K562 (cell line): ENCODE measurements around the gene VPS13D. TPM values are rescaled to one million over a fixed set of nuclear protein-coding genes. Genes with fewer than 3 reads are reported as not detected.

Source experiments
- CCAR2 ChIP-seq: fragments of 200-400 bp; formaldehyde crosslinking; IDR thresholded peaks from 2 replicates; pipeline ENCODE4 v1.6.1; 2017; ENCODE audit warnings: mild to moderate bottlenecking, low read depth, low read length
- CSDE1 ChIP-seq, 2 experiments: fragments of 450-650 bp; IDR thresholded peaks; 2 replicates each; pipeline ENCODE4 v1.6.1; 2016; ENCODE audit warnings: mild to moderate bottlenecking in 1 of 2
- FOXA3 ChIP-seq, 2 experiments: fragments of 450-650 bp in 1 of 2; sonication (generic) in 1 of 2; formaldehyde crosslinking; IDR thresholded peaks in 1 of 2; conservative IDR thresholded peaks in 1 of 2; 2 replicates each; pipeline versions ENCODE4 v1.4.0 to v1.8.0; 2020 to 2022; ENCODE audit warnings: mild to moderate bottlenecking in 2 of 2, missing genetic modification reagents in 1 of 2
- JUN ChIP-seq, 2 experiments: sonication (generic) in 1 of 2; formaldehyde crosslinking in 1 of 2; IDR thresholded peaks; 2 replicates each; pipeline versions ENCODE4 v1.6.1 to v1.8.0; 2012 to 2022; ENCODE audit warnings: borderline replicate concordance in 2 of 2, mild to moderate bottlenecking in 2 of 2, improper control_type of control experiment in 1 of 2, low read depth in 1 of 2, low read length in 1 of 2, missing genetic modification reagents in 1 of 2
- KLF10 ChIP-seq: fragments of 250-450 bp; sonication (Bioruptor Pico); IDR thresholded peaks from 2 replicates; pipeline ENCODE4 v1.6.1; 2021; ENCODE audit warnings: matching md5 sums
- NCOA1 ChIP-seq: fragments of 450-650 bp; IDR thresholded peaks from 2 replicates; pipeline ENCODE4 v1.6.1; 2016; ENCODE audit warnings: low read depth
- NFE2L1 ChIP-seq: fragments of 450-650 bp; IDR thresholded peaks from 2 replicates; pipeline ENCODE4 v1.6.1; 2016; ENCODE audit warnings: missing genetic modification characterization, low read depth, mild to moderate bottlenecking, missing compliant biosample characterization, moderate library complexity, borderline replicate concordance
- ZBTB17 ChIP-seq: fragments of 450-650 bp; formaldehyde crosslinking; IDR thresholded peaks from 2 replicates; pipeline ENCODE4 v1.4.0; 2020; ENCODE audit warnings: mild to moderate bottlenecking
- polyA plus RNA-seq, 8 experiments: library from polyadenylated mRNA; depleted of rRNA in 4 of 8; stranded (reverse) in 5 of 8; unstranded in 3 of 8; fragments of >200 nt; fragmentation: Nextera tagmentation in 2 of 8; fragmentation: Illumina TruSeq in 1 of 8; extraction: Ambion mirVana in 2 of 8; extraction: Trizol in 1 of 8; gene quantifications; 2 replicates each; pipeline versions ENCODE4 v1.2.1 to v1.2.3, GENCODE V29; 2011 to 2014; ENCODE audit warnings: inconsistent platforms in 1 of 8, missing spikeins in 1 of 8
- total RNA-seq, 7 experiments: library from RNA; depleted of rRNA in 6 of 7; stranded (reverse); fragments of >200 nt in 6 of 7; fragmentation: Illumina TruSeq in 2 of 7; extraction: Trizol in 2 of 7; gene quantifications; 2 replicates each; pipeline versions ENCODE4 v1.2.1 to v1.2.3, GENCODE V29; 2011 to 2021; ENCODE audit warnings: low replicate concordance in 1 of 7
- TF ChIP-seq, protein P1 (sequence below): fragments of 250-450 bp; sonication (Bioruptor Pico); IDR thresholded peaks from 2 replicates; pipeline ENCODE4 v1.4.0; 2020
- TF ChIP-seq, protein P2 (sequence below): IDR thresholded peaks from 2 replicates; pipeline ENCODE4 v1.6.1; 2011; ENCODE audit not compliant: insufficient read length; ENCODE audit errors: extremely low read depth
- TF ChIP-seq, protein P3 (sequence below): sonication (generic); formaldehyde crosslinking; IDR thresholded peaks from 2 replicates; pipeline ENCODE4 v1.8.1; 2023; ENCODE audit warnings: missing genetic modification reagents, mild to moderate bottlenecking, borderline replicate concordance
- TF ChIP-seq, protein P4 (sequence below): fragments of 250-450 bp; sonication (Bioruptor Pico); IDR thresholded peaks from 2 replicates; pipeline ENCODE4 v1.8.0; 2022; ENCODE audit warnings: inconsistent platforms, mild to moderate bottlenecking, moderate library complexity, borderline replicate concordance

Gene VPS13D
- total and polyA plus RNA-seq, 9 of the 15 experiments (the other 6 are each of a cell fraction or from before 2014, with no cell fraction given): 6.1 to 51.5 (median 38.5) TPM

DNA sequence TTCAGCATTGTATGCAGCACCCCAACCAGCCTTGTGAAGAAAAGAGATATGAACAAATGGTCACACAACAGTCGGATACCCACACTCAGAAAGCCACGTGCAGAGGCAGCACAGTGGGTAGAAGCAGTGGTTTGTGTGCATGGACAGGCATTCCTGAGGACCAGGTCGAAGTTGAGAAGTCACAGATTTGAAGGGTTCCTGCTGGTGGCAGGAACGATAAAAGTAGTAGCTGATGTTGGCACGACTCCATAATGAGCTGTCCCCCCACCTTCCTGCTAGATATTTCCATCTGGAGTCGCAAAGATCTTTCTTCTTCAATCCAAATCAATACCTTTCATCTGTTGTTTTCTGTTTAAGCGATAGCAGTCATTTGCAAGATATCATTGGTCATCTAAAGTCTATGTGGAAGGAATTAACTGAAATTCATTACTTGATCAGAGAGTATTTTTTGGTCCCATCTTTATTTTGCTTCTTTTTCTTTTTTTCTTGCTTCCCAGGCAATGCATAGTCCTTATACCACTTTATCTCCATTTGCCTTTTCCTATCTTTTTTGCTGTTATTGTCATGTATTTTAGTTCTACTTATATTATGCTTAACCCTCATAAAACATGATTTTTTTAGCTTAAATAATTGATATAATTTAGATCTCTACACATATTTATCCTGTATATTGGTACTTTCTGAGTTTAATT is 211.7 kb downstream of the VPS13D start (continued):
- TF ChIP-seq, protein P1, sequence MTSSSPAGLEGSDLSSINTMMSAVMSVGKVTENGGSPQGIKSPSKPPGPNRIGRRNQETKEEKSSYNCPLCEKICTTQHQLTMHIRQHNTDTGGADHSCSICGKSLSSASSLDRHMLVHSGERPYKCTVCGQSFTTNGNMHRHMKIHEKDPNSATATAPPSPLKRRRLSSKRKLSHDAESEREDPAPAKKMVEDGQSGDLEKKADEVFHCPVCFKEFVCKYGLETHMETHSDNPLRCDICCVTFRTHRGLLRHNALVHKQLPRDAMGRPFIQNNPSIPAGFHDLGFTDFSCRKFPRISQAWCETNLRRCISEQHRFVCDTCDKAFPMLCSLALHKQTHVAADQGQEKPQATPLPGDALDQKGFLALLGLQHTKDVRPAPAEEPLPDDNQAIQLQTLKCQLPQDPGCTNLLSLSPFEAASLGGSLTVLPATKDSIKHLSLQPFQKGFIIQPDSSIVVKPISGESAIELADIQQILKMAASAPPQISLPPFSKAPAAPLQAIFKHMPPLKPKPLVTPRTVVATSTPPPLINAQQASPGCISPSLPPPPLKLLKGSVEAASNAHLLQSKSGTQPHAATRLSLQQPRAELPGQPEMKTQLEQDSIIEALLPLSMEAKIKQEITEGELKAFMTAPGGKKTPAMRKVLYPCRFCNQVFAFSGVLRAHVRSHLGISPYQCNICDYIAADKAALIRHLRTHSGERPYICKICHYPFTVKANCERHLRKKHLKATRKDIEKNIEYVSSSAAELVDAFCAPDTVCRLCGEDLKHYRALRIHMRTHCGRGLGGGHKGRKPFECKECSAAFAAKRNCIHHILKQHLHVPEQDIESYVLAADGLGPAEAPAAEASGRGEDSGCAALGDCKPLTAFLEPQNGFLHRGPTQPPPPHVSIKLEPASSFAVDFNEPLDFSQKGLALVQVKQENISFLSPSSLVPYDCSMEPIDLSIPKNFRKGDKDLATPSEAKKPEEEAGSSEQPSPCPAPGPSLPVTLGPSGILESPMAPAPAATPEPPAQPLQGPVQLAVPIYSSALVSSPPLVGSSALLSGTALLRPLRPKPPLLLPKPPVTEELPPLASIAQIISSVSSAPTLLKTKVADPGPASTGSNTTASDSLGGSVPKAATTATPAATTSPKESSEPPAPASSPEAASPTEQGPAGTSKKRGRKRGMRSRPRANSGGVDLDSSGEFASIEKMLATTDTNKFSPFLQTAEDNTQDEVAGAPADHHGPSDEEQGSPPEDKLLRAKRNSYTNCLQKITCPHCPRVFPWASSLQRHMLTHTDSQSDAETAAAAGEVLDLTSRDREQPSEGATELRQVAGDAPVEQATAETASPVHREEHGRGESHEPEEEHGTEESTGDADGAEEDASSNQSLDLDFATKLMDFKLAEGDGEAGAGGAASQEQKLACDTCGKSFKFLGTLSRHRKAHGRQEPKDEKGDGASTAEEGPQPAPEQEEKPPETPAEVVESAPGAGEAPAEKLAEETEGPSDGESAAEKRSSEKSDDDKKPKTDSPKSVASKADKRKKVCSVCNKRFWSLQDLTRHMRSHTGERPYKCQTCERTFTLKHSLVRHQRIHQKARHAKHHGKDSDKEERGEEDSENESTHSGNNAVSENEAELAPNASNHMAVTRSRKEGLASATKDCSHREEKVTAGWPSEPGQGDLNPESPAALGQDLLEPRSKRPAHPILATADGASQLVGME (CRISPR knock-in tag): no peak
- TF ChIP-seq, protein P2, sequence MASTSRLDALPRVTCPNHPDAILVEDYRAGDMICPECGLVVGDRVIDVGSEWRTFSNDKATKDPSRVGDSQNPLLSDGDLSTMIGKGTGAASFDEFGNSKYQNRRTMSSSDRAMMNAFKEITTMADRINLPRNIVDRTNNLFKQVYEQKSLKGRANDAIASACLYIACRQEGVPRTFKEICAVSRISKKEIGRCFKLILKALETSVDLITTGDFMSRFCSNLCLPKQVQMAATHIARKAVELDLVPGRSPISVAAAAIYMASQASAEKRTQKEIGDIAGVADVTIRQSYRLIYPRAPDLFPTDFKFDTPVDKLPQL: no peak
- no peak for TF ChIP-seq JUN (IDR thresholded peaks at IDR 0.05; ENCODE audit: borderline replicate concordance, low read depth, low read length)
- TF ChIP-seq JUN (CRISPR knock-in tag; IDR thresholded peaks at IDR 0.05; ENCODE audit: borderline replicate concordance): no peak
- TF ChIP-seq ZBTB17 (CRISPR knock-in tag): no peak
- TF ChIP-seq, protein P3, sequence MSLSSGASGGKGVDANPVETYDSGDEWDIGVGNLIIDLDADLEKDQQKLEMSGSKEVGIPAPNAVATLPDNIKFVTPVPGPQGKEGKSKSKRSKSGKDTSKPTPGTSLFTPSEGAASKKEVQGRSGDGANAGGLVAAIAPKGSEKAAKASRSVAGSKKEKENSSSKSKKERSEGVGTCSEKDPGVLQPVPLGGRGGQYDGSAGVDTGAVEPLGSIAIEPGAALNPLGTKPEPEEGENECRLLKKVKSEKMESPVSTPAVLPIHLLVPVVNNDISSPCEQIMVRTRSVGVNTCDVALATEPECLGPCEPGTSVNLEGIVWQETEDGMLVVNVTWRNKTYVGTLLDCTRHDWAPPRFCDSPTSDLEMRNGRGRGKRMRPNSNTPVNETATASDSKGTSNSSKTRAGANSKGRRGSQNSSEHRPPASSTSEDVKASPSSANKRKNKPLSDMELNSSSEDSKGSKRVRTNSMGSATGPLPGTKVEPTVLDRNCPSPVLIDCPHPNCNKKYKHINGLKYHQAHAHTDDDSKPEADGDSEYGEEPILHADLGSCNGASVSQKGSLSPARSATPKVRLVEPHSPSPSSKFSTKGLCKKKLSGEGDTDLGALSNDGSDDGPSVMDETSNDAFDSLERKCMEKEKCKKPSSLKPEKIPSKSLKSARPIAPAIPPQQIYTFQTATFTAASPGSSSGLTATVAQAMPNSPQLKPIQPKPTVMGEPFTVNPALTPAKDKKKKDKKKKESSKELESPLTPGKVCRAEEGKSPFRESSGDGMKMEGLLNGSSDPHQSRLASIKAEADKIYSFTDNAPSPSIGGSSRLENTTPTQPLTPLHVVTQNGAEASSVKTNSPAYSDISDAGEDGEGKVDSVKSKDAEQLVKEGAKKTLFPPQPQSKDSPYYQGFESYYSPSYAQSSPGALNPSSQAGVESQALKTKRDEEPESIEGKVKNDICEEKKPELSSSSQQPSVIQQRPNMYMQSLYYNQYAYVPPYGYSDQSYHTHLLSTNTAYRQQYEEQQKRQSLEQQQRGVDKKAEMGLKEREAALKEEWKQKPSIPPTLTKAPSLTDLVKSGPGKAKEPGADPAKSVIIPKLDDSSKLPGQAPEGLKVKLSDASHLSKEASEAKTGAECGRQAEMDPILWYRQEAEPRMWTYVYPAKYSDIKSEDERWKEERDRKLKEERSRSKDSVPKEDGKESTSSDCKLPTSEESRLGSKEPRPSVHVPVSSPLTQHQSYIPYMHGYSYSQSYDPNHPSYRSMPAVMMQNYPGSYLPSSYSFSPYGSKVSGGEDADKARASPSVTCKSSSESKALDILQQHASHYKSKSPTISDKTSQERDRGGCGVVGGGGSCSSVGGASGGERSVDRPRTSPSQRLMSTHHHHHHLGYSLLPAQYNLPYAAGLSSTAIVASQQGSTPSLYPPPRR (CRISPR knock-in tag): no peak
- peak; percentile 44; the same call in 1 of the 2 replicates for TF ChIP-seq NCOA1
- TF ChIP-seq, protein P4, sequence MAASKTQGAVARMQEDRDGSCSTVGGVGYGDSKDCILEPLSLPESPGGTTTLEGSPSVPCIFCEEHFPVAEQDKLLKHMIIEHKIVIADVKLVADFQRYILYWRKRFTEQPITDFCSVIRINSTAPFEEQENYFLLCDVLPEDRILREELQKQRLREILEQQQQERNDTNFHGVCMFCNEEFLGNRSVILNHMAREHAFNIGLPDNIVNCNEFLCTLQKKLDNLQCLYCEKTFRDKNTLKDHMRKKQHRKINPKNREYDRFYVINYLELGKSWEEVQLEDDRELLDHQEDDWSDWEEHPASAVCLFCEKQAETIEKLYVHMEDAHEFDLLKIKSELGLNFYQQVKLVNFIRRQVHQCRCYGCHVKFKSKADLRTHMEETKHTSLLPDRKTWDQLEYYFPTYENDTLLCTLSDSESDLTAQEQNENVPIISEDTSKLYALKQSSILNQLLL (CRISPR knock-in tag): no peak
- no peak for TF ChIP-seq KLF10 (CRISPR knock-in tag)
- no peak for TF ChIP-seq NFE2L1
- no peak for TF ChIP-seq CSDE1 (IDR thresholded peaks at IDR 0.05)
- TF ChIP-seq CCAR2: no peak
- no peak for TF ChIP-seq FOXA3 (CRISPR knock-in tag; conservative IDR thresholded peaks at IDR 0.05 in 1 of 2, IDR thresholded peaks at IDR 0.05 in 1 of 2)
